VCaP (cell line): ENCODE data around the gene PPT1.

Experiments used
- H3K27ac ChIP-seq: fragments of 450-650 bp; 2 replicates; pipeline ENCODE4 v1.5.1; 2017
- CTCF ChIP-seq: fragments of 450-650 bp; conservative IDR thresholded peaks from 2 replicates; pipeline ENCODE4 v1.5.1; 2017; ENCODE audit warnings: mild to moderate bottlenecking, moderate library complexity

PPT1 gene

GRCh38 chr1:40105028-40105427 lies 8.0 kb upstream of the PPT1 start:
- TF ChIP-seq CTCF = no peak

GRCh38 chr1:40102896-40103295 lies 5.8 kb upstream of the PPT1 start:
- no peak for TF ChIP-seq CTCF
- H3K27ac ChIP-seq = no peak overlapping the region

More at GRCh38 chr1:40105028-40105427, 8.0 kb upstream of the PPT1 start:
- no peak overlapping the region for H3K27ac ChIP-seq

- TF ChIP-seq CTCF = no peak
- H3K27ac ChIP-seq = no peak overlapping the region
Measured at GRCh38 chr1:40102038-40102437, 5.0 kb upstream of the PPT1 start.

- peak overlapping the region; percentile 67 for H3K27ac ChIP-seq
Measured at GRCh38 chr1:40096646-40096976, 441 bp downstream of the PPT1 start.

GRCh38 chr1:40095806-40096205 lies 1.2 kb downstream of the PPT1 start:
- TF ChIP-seq CTCF = no peak

More at GRCh38 chr1:40096646-40096976, 441 bp downstream of the PPT1 start:
- TF ChIP-seq CTCF = no peak

GRCh38 chr1:40094466-40095110 lies 2.5 kb downstream of the PPT1 start:
- no peak overlapping the region for H3K27ac ChIP-seq
- no peak for TF ChIP-seq CTCF

More at GRCh38 chr1:40095806-40096205, 1.2 kb downstream of the PPT1 start:
- no peak overlapping the region for H3K27ac ChIP-seq

- TF ChIP-seq CTCF = no peak
- H3K27ac ChIP-seq = no peak overlapping the region
Measured at GRCh38 chr1:40092706-40093639, 4.1 kb downstream of the PPT1 start.
